Progenitor cell of endocrine pancreas (in vitro differentiated cells): ENCODE data around the gene GMDS. TPM values are rescaled to one million over a fixed set of nuclear protein-coding genes. Genes with fewer than 3 reads are reported as not detected.

ENCODE experiments used
- DNase-seq: peaks from one replicate; pipeline ENCODE4 v3.0.0; 2021; ENCODE audit warnings: low spot score; ENCODE audit not compliant: unreplicated experiment
- H3K27ac Mint-ChIP-seq: 2 replicates; pipeline ENCODE4 v1.8.0; 2021; ENCODE audit warnings: mild to moderate bottlenecking, moderate library complexity, mixed read lengths
- H3K27me3 Mint-ChIP-seq: 2 replicates; pipeline ENCODE4 v1.8.0; 2021; ENCODE audit warnings: mixed read lengths
- H3K36me3 Mint-ChIP-seq: 2 replicates; pipeline ENCODE4 v1.8.0; 2022; ENCODE audit warnings: mixed read lengths; ENCODE audit not compliant: insufficient read depth
- H3K4me1 Mint-ChIP-seq: 2 replicates; pipeline ENCODE4 v1.8.0; 2021; ENCODE audit warnings: low read depth, mixed read lengths
- H3K4me3 Mint-ChIP-seq: 2 replicates; pipeline ENCODE4 v1.8.0; 2021; ENCODE audit warnings: low read depth, mild to moderate bottlenecking, moderate library complexity, mixed read lengths
- H3K9me3 Mint-ChIP-seq: 2 replicates; pipeline ENCODE4 v1.8.0; 2021; ENCODE audit warnings: low read depth, mixed read lengths
- total RNA-seq: library from RNA; stranded (reverse); gene quantifications from 2 replicates; pipeline ENCODE4 v1.2.1, GENCODE V29; 2021
- TF ChIP-seq, protein P1 (sequence below): fragments of 200-600 bp; sonication (generic); IDR thresholded peaks from one replicate; pipeline ENCODE4 v1.5.0; 2021; ENCODE audit warnings: antibody characterized with exemption, mild to moderate bottlenecking; ENCODE audit not compliant: unreplicated experiment

GMDS gene
- total RNA-seq, 1 donor from 2014 or later: 17.2 TPM

DNA sequence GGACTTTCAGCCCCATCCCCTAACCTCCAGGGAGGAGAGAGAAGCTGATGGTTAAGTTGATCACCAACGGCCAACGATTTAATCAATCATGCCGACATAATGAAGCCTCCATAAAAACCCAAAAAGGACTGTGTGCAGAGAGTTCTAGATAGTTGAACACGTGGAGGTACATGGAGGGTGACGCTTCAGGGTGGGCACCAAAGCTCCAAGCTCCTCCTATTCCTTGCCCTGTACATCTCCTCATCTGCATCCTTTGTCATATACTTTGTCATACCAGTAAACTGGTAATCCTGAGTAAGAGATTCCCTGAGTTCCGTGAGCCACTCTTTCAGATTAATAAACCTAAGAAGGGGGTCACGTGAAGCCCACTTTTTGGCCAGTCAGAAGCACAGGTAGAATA, 3.7 kb upstream of the GMDS start:
- Mint-ChIP-seq H3K4me3 (no peak overlapping the region), H3K27me3 (peaks cover 5% of the 10 kb centered on the region), H3K4me1 (peaks cover 13% of the 10 kb centered on the region), H3K27ac (no peak overlapping the region), H3K9me3 (no peaks in the 10 kb centered on the region), H3K36me3 (peaks cover 5% of the 10 kb centered on the region)
- TF ChIP-seq, protein P1, sequence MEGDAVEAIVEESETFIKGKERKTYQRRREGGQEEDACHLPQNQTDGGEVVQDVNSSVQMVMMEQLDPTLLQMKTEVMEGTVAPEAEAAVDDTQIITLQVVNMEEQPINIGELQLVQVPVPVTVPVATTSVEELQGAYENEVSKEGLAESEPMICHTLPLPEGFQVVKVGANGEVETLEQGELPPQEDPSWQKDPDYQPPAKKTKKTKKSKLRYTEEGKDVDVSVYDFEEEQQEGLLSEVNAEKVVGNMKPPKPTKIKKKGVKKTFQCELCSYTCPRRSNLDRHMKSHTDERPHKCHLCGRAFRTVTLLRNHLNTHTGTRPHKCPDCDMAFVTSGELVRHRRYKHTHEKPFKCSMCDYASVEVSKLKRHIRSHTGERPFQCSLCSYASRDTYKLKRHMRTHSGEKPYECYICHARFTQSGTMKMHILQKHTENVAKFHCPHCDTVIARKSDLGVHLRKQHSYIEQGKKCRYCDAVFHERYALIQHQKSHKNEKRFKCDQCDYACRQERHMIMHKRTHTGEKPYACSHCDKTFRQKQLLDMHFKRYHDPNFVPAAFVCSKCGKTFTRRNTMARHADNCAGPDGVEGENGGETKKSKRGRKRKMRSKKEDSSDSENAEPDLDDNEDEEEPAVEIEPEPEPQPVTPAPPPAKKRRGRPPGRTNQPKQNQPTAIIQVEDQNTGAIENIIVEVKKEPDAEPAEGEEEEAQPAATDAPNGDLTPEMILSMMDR: no peak
- DNase-seq: no peak

DNA sequence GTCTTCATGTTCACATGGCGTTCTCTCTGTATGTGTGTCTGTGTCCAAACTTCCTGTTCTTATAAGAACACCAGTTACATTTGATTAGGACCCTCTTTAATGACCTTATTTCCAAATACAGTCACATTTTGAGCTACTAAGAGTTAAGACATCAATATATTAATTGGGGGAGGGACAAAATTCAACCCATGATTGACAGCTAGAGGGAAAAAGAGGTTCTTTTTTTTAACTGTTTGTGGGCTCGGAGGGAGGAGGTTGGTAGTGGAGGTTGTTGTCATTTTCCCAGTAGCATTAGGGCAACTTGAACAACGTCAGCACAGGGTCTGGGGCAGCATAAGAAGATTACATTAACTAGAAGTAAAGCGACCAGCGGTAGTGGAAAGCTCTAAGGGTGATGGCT, 2.3 kb upstream of the GMDS start:
- H3K27ac Mint-ChIP-seq: no peak overlapping the region
- DNase-seq: no peak
- TF ChIP-seq, protein P1: no peak
- H3K36me3 Mint-ChIP-seq: peaks cover 3% of the 10 kb centered on the region
- H3K4me3 Mint-ChIP-seq: no peak overlapping the region
- peaks cover 9% of the 10 kb centered on the region for H3K27me3 Mint-ChIP-seq
- H3K4me1 Mint-ChIP-seq: peaks cover 14% of the 10 kb centered on the region
- no peaks in the 10 kb centered on the region for H3K9me3 Mint-ChIP-seq

DNA sequence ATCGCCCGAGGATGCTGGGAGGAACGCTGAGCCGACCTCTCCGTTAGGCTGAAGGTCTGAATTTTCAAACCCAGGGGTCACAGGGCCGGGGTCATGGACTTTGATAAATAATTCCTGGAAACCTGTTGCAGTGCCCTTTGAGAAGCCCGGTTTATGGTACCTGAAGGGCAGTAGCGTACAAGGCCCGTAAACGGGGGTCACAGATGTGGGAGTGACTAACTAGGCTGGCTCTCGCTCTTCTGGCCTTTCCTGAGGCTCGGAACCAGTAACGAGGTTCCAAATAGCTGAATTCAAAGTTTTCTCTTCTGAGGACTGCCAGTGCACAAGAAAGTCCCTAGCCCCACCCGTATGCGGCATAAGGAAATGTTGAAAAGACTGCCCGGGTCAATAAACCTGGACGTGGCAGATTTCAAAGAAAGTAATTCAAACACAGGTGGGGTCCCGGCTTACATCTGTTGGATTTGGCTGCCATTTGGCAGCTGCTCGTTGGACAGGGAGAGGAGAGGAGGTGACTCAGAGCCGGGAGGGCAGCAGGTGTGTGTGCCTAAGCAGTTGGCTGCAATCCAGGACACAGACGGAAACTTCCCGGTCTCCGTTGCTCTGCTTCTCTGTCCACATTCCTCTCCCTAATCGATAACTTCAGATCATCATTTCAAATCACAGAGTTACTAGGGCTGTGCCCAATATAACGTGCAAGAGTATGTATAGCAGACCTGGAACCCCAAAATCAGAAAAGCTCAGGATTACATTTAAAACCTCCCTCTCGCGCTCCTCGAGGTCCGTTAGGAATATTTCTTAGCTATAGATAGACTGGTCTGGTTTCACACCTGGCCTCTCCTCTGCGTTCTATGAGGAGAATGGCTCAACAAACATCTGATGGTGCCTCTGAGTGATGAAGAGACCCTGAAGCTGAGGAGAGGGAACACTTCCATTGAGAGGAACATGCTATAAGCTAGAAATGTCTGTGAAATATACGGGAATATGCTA, 765 bp upstream of the GMDS start:
- peak overlapping the region; percentile 97 for H3K27ac Mint-ChIP-seq
- H3K27me3 Mint-ChIP-seq: peaks cover 9% of the 10 kb centered on the region
- peak overlapping the region; percentile 89 for H3K4me3 Mint-ChIP-seq
- peaks cover 14% of the 10 kb centered on the region for H3K4me1 Mint-ChIP-seq
- H3K36me3 Mint-ChIP-seq: peaks cover 1% of the 10 kb centered on the region
- no peaks in the 10 kb centered on the region for H3K9me3 Mint-ChIP-seq
- TF ChIP-seq, protein P1: no peak
- peak; percentile 46 for DNase-seq

DNA sequence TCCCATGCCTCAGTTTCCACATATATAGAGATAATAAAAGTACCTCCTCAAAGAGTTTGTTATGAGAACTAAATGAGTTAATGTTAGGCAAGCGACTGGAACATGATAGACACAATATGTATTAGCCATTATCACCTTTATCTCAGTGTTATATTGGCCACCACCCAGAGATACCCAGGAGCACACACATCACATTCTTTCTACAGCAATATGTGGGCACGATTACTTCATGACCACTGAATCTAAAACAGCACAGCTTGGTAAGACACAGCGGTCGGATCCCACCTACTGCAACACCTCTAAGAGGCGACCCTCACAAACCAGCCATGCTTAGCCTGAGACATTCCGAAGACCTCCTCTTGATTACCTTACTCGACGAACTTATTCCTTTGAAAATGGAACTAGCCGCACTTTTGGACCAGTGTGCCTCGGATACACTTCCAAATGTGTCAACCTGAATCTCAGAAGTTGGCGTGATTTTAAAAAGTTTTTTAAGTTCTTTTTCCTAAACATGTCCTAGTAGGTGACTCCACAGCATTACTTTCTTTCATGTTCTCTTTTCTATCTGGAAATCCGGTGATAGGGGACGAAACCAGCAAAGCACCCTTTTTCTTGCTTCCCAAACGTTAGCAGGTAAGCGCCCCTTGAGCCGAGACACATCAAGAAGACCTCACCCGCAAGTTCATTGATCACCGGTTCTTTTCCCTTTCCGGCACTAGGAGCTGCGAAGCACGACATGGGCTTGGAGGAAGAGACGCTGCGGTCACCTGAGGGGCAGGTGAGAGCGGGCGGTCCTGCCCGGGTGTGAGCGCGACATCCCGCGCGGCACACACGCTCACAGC, 923 bp downstream of the GMDS start:
- peaks cover 14% of the 10 kb centered on the region for H3K4me1 Mint-ChIP-seq
- H3K9me3 Mint-ChIP-seq: no peaks in the 10 kb centered on the region
- TF ChIP-seq, protein P1: no peak
- H3K36me3 Mint-ChIP-seq: no peaks in the 10 kb centered on the region
- peaks cover 9% of the 10 kb centered on the region for H3K27me3 Mint-ChIP-seq
- H3K27ac Mint-ChIP-seq: peak overlapping the region; percentile 97
- peak; percentile 32 for DNase-seq
- H3K4me3 Mint-ChIP-seq: peak overlapping the region; percentile 95

DNA sequence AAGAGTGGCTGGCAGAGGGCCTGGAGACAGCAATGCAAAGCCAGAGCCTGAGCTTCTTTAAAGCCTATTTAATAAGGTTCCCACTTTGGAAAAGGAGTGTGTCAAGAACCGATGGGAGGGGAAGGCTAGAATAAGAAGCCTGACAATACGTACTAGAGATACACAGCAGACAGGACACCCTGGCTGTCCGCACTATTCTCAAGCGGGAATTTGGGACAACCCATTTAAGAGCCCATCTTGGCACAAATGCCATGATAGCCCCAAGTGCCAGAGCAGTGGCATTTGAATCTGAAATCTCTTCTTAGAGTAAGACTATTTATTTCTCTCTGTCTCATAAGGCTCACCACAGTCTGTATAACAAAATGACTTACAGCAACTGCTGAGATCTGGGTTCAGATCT, 3.1 kb downstream of the GMDS start:
- Mint-ChIP-seq H3K4me3 (no peak overlapping the region), H3K27ac (no peak overlapping the region), H3K27me3 (peaks cover 9% of the 10 kb centered on the region), H3K9me3 (no peaks in the 10 kb centered on the region), H3K36me3 (no peaks in the 10 kb centered on the region), H3K4me1 (peaks cover 14% of the 10 kb centered on the region)
- DNase-seq: no peak
- TF ChIP-seq, protein P1: no peak
